NCI-H510A treated with DMSO at 0.1 percent for 48 hours (cell line): Measurements from ENCODE around the gene ARG1.
A peak's percentile ranks its signal among the peaks of the same experiment; 100 is the strongest.

ENCODE experiments used
- DNase-seq: peaks from one replicate; lab custom pipeline; 2025; lab: John Stamatoyannopoulos, UW

The ARG1 gene

DNA sequence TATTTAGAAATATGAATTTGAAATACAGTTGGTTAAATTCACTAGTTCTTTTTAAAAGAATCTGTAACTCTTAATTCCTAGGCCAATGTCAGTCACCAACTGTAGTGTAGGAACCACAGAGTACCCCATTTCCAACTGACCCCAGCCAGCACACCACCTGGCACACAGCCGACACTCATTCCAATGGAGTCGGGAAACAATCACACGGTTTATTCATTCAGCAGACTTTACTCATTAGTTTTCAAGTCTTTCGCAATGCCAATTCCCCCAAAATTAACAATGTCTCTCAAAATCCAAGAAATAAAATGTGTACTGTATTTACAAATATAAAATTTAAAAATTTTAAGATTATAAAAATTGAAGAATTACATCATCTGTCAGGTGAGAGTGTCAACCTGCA lies 13.5 kb downstream of the ARG1 start:
- DNase-seq: no peak

- no peak for DNase-seq
Observed at GRCh38 chr6:131587909-131588308, 14.9 kb downstream of the ARG1 start.

- no peak for DNase-seq
Observed at GRCh38 chr6:131588643-131589042, 15.6 kb downstream of the ARG1 start.

DNA sequence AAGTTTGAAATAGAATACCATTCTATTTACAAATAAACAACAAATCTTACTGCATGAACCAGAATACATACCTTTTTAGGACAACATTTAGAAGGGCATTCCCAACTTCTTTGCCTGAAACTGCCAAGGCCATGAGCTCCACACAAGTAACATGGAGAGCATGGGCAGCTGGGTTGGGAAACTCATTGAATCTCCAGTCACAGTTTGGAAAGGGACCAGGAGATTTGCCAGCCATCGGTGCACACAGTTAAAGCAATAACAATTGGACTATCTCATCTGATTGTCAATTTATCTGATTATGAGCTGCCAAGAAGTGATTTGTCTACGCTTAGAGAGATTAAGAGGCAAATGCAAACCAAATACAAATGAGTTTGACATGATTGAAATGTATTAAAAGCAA lies 19.9 kb downstream of the ARG1 start:
- no peak for DNase-seq

GRCh38 chr6:131594074-131594473 lies 21.0 kb downstream of the ARG1 start:
- DNase-seq: no peak

- DNase-seq: no peak
Observed at GRCh38 chr6:131597446-131597845, 24.4 kb downstream of the ARG1 start.

GRCh38 chr6:131600716-131601115 lies 27.7 kb downstream of the ARG1 start:
- DNase-seq: no peak

DNA sequence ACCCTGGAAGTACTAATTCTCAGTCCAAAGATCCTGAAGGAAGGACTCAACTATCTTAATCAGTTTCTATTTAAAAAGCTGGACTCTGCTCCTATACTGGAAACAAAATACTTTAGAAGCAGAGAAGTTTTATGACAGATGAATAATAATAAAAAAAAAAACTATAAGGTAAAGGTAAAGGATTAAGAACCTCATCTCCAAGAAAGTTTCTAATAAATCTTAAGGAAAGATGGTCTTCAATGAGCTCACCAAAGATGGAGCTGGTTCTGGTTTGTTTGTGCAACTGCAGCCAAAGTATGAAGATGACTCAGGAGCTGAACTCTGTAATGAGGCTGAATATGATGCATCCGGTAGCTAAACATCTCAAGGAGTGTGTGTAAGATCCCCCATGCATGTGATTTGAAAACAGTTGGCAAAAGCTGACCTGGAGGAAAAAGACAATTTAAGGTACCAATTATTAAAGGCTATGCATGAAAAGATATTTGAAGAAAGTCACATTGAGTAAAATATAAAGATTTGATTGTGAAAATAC lies 29.8 kb downstream of the ARG1 start:
- DNase-seq: no peak

DNA sequence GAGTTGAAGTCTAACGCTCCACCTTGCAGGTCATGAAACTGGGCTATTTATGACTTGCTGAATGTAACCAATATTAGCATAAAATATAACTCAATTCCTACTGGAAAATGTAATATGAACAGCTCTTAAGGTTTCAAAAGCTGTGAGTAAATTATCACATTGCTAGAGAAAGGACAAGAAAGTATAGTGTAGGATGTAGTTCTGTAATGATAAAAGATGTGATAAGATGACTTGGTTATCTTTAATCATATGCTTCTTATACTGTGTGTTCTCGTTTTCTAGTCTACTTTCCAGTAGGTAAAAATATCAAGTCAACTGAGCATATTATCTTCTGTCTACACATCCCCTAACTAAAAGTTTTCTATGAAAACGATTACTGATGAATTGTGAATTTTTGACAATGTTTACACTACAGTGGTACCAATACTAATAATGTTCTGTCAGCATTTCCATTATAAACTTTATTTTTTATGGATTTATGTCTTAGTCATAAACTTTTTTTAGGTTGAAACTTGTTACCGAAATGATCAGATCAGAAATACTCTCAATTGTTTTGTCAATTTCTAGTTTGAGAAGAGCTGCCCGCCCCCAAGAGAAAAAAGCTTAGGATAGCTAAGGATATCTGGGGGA lies 40.4 kb downstream of the ARG1 start:
- no peak for DNase-seq

GRCh38 chr6:131615275-131615674 lies 42.2 kb downstream of the ARG1 start:
- DNase-seq: no peak

DNA sequence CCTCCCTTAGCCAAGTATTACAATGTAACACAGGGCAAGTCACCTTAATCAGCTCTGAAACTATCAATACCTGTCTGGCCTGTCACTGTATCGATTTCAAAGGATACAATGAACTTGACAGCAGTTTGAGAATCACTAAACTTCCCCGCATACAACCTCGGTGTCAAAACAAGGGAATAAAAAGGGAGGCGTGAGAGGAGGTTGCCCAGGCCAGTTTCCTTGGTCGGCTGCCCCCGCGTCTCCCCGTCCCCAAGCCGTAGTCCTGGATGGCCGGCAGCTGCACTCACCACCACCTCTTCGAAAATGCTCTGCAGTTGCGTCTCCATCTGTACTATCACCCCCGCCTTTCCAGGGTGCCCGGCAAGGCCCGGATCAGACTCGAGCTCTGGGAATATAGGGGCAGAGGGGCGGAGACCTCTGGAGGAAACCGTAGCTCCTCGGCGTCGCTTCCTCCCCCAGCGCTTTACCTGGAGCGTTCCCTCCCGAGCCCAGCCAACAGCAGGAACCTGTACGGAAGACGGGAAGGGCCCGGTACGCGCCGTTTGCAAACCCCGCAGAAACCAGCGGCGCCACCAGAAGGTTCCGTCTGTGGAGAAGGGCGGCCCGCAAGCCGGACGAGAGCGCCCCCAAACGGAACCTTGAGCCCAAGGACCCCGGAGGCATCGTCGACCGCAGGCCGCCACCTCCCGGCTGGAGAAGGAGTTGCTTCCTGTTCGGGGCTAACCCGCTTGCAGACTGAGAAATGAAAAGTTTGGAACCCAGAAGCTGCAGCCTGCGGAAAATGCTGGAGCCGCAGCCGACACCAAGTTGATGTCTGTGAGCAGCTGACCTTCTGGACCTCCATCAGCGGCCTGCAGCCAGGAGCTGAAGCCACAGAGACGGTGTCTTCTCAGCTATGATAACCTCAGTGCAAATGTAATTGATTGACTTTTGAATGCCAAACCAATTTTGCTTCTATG lies 55.0 kb downstream of the ARG1 start, which contains the start of gene MED23:
Gene MED23, minus strand, starts transcription at position 519 of the 959 bp plus-strand sequence. Its CDS starts 193 bp downstream, at position 326.
- peak; percentile 80 for DNase-seq

DNA sequence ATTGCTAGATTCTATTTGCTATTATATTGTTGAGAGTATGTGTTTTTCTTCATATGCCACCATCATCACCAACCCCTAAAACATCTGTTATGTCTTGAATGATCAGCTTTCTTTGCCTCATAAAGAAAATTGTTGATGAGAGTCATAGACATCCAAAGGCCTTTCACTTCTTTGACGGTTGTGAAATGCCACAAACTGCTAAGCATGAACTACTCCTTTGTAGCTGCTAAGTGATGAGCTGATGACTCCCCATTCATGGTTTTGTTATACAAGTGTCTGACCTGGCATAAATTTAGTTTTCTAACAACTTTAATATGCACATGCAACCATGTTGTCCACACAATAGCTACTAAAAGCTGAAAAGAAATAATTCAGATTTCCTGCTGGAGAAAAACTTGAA lies 55.7 kb downstream of the ARG1 start:
- no peak for DNase-seq

- DNase-seq: no peak
Observed at GRCh38 chr6:131629651-131630050, 56.6 kb downstream of the ARG1 start.

GRCh38 chr6:131631625-131632289 lies 58.7 kb downstream of the ARG1 start:
- no peak for DNase-seq
